SU-DHL-6 (cell line): ENCODE data around the gene KNDC1.

Experiments used
- CTCF ChIP-seq: fragments of 200-600 bp; sonication (generic); IDR thresholded peaks from one replicate; pipeline ENCODE4 v1.5.1; 2017; ENCODE audit warnings: antibody characterized with exemption, mild to moderate bottlenecking, low read length, moderate library complexity; ENCODE audit not compliant: insufficient read depth, poor library complexity, severe bottlenecking
- EZH2phosphoT487 ChIP-seq: fragments of 200-600 bp; sonication (generic), shearing (Covaris generic); conservative IDR thresholded peaks from 2 replicates; pipeline ENCODE4 v1.6.1; 2018; ENCODE audit warnings: mild to moderate bottlenecking, antibody characterized with exemption, low read length, moderate library complexity, mixed read lengths

GRCh38 chr10:133219782-133220181 is 59.8 kb downstream of the KNDC1 start:
- TF ChIP-seq CTCF: no peak
- no peak for TF ChIP-seq EZH2phosphoT487
